Activated CD4-positive, CD25-positive, alpha-beta regulatory T cell treated with anti-CD3 and anti-CD28 coated beads, Interleukin-2, amount 50 U/mL, for 24 hours (primary cell): ENCODE results near the gene TMEM129.
A peak's percentile ranks its signal among the peaks of the same experiment; 100 is the strongest.
"Not testable (repeated sequence)": the region's sequence is repeated elsewhere in the genome, so short reads cannot be mapped to it uniquely, and the experiment has no call there.

Source experiments
- ATAC-seq, 2 donors: fragments of 150-1000 bp; cut with Tn5 transposase; one replicate each; pipeline ENCODE4 v1.10.0; 2021; ENCODE audit warnings: mild to moderate bottlenecking in 1 of 2, moderate library complexity in 1 of 2

Gene TMEM129

DNA sequence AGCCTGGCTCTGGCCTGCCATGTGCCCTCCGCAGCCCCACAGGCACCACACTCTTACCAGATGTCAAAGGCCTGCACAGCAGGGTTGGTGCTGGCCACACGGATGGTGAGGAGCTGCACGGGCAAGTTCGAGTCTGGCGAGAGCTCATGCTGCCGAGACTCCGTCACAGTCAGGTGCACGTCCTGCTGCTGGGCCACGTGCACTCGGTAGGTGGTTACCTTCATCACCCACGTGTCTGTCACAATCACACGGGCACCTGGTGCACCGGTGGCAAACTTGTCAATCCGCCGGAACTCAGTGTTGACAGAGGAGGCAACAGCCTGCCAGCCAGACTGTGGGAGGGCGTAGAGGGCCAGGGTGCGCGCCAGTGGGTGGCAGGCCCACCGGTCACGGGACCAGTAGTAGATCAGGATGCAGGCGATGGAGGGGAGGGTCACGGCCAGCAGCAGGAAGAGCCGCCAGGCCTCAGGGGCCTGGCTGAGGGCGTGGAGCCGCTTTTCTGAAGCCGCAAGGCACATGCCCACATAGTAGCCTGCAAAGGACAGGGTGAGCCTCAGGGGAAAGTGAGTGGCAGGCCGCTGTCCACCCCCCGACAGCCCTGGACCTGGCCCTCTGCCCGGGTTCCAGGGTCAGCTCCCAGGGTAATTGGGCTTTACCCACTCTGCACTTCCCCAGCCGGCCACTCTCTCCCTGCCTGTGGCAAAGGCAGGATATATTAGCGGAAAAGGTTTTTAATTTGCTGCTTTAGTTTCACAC is 2.9 kb downstream of the TMEM129 start:
- no peak for ATAC-seq

DNA sequence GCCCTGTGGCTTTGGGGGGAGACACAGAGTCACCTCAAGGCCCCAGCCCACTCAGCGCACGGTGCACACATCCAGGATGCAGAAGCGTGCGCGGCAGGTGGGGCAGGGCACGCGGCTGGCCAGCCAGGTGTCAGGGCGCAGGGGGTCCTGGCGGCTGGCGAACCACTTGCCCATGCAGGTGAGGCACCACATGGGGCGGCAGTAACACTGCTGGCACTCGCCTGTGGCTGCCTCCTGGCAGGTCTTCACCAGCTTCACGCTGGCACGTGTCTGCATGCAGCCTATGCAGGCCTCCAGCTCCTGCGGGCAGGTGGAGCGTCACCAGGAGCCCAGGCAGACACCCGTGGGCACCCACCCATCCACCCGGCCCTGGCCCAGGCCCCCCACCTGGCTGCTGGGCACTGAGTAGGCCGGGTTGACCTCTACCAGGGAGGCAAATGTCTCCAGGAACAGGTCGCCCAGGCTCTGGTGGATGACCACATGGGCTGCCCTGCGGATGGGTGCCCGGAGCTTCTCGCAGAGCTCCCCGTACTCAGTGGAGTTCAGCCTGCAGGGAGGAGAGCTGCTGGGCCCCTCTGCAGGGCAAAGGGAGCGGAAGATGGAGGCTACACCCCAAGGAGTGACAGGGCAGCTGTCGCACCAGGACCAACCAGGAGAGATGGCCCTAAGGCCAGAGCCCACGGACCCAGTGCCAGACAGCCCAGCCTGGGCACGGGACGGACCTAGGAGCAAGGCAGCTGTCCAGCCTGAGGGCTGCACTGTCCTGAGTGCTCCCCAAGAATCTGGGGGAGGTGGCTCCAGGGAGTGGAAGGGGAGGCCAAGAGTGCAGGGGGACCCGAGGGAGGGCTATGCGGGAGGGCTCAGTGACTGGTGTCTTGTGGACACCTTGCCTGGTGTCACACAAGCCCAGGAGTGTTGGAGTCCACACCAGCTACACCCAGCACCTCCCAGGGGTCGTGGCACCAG is 3.7 kb downstream of the TMEM129 start:
- no peak for ATAC-seq

- no peak for ATAC-seq
Observed at GRCh38 chr4:1716065-1716945, 4.8 kb downstream of the TMEM129 start.

DNA sequence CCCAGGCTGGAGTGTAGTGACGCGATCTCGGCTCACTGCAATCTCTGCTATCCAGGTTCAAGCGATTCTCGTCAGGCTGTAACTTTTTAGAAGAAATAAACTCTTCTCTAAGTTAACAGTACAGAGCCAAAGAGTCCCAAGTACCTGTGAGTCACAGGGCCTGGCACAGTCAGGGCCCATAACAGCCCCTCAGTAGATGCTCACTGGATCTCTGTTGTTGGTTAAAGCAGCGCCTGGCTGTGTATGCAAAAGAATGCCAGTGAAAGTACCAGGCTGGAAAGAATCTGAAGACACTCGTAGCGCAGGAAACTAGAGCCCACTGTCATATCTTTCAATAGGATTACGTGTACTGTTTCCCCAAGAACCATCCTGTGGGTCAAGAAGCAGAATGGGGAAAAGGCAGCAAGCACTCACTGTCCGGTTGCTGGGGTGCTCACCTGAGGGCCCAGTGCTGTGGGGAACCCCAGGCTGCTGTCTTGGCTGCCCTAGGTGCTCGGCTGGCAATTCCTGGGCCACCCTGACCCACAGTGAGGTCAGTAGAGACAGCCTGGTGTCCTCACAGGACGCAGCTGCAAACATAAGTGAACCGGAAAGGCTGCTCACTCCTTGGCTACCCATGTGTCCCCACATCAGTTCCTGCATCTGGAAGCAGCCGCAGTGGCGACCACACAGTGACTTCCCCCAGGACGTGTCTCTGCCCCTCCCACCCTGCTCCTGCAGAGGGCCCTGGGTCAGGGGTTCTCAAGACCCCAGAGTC is 5.9 kb downstream of the TMEM129 start:
- ATAC-seq = no peak

GRCh38 chr4:1714303-1715001 is 6.7 kb downstream of the TMEM129 start:
- ATAC-seq = no peak

DNA sequence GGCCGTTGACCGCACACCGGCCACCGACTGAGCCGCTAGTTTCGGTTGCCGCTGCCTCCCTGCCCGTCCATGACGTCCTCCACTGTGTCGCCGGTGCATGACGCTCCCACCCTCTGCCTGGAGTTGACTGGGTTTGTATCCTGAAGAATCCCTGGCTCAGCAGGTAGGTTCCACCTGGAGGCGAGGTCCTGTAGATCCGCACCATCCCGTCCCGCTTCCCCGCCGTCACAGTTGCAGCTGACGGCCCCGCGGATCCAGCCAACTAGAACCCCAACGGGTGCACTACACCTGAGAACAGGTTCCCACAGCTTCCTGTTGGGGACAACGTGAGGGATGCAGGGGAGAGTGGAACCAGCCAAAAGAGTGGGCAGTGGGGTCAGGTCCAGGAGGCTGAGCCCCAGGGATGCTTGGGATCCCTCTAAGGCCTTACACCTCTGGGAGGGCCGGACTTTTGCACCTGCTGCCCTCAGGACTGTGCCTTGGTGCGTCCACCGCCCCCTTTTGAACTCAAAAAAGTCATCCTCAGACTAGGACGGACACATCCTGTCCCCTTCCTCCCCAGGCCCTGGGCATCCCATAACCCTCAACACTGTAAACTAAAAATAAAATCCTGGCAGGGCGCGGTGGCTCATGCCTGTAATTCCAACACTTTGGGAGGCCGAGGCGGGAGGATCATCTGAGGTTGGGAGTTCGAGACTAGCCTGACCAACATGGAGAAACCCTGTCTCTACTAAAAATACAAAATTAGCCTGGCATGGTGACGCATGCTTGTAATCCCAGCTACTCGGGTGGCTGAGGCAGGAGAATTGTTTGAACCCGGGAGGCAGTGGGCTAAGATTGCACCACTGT is 7.9 kb downstream of the TMEM129 start:
- ATAC-seq = peak; percentile 1 to 2

DNA sequence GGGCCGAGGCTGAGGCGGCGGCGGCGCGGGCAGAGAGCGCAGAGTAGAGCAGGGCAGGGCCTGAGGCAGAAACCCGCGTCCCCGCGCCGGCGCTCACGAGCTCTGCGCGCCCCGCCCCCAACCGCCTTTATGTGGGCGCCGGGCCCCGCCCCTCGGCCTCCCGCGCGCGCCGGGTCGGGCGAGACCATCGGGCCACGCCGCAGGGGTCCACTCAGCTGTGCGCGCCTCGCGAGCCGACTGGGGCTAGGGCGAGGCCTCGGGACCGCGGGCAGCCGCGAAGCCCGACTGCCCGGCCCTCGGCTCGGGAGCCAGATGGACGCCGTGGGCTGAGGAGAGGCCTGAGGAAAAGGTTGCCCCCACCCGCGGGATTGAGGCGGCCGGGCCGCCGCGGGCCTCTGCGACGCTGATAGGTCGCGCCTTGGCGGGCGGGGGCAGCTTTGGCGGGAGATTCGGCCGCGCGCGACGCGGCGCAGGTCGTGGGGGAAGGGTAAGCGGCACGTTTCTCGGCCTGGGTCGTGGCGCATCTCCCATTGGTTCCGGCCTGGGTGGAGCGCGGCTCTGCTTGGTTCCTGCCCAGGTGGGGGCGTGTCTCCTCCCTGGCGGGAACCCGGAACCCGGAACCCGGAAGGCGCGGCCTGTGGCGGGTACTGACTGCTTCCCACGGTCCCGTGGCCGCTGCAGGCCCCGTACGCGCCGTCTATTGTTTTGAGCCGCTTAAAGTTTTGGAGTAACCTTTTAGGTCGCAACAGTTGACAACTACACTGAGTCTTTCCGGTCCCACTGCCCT is 8.7 kb downstream of the TMEM129 start, which contains the start of gene SLBP:
TSS of gene SLBP (minus strand) at position 104 of the 787 bp plus-strand sequence. CDS start 131 bp downstream, outside the sequence.
- peak; percentile 91 to 92 for ATAC-seq

DNA sequence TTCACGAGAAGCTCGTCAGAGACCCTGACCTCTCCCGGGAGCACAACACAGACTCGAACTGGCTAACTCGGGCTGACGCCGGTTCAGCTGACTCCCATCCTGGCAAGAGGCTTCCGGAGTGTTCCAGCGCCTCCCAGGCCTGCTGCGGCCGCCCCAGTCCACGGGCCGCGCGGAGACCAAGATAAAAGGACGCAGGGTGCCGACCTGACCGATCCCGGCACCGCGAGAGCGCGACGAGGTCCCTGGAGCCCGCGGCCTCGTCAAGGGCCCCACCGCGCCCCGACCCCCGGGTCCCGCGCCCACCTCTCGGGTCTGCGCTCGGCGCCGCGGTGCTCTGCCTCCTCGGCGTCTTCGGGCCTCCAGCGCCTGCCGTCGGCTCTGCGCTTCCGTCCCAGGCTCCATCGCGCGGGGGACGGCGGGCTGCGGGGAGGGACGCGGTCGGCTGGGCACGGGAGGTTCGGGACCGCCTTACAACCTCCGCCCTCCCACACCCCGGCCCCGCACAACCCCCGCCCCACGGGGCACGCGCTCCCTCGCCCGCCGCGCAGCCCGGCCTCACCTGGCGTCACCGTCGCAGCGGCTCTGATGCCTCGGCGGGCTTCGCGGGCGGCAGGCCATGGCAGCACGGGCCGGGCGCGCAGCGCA is 9.4 kb downstream of the TMEM129 start:
- ATAC-seq = peak; percentile 21 to 26

DNA sequence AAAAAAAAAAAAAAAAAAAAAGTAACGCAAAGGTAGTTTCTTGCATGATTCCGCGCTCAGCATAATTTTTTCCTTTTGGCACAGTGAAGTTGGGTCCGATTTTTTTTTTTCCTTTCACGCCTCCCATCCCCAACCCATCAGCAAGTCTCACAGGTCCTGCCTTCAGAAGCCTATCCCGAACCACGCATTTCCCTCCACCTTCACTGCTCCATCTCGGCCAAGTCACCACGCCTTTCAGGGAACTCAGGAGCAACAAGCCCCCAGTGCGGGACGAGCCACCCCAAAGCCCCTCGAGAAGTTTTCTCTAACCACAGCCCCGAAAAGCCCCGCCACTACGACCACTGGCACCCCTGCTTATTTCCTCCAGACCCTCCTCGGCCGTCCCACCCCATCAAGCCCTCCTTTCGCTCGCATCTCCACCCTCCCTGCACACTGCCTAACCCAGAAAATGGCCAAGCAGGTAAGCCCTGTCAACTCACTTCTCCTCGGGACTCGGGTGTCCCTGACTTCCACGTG is 10.0 kb downstream of the TMEM129 start:
- ATAC-seq = no peak

DNA sequence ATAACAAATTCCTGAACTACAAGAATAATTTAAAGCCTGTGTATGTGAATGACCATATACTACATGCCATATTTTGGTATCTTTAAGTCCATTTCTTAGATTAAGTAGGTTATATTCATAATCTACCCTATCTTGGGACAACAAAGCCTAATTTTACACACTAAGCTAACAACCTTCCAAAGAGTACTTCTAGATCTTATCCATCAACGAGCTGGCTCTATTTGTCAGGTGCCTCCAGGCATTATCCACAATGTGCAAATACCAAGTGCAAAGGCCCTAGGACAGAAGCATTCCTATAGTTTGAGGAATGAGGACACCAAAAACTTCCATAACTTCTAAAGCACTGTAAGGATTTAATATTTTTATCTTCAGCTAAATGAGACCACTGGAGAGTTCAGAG is 12.5 kb downstream of the TMEM129 start:
- ATAC-seq = no peak

DNA sequence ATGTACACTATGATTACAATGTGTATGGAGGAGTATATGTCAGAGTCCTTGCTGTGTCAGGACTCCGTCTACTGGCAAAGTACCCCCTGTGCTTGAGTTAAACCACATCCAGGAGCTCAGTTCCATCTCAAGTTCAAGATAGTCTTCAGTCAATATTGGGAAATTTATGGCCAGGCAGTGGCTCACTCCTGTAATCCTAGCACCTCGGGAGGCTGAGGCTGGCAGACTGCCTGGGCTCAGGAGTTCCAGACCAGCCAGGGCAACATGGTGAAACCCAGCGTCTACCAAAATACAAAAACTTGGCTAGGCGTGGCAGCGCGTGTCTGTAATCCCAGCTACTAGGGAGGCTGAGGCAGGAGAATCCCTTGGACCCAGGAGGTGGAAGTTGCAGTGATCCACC is 14.8 kb downstream of the TMEM129 start:
- ATAC-seq = no peak

DNA sequence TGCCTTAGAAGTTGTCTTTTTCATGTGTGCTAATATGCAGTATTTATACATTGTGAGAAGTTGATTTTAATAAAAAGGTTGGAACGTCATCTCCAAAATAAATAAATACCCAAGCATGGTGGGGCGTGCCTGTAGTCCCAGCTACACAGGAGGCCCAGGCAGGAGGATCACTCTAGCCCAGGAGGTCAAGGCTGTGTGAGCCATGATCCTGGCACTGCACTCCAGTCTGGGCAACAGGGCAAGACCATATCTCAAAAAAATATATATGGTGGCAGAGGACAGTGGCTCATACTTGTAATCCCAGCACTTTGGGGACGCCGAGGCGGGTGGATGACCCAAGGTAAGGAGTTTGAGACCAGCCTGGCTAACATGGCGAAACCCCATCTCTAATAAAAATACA is 15.4 kb downstream of the TMEM129 start:
- ATAC-seq = no peak

DNA sequence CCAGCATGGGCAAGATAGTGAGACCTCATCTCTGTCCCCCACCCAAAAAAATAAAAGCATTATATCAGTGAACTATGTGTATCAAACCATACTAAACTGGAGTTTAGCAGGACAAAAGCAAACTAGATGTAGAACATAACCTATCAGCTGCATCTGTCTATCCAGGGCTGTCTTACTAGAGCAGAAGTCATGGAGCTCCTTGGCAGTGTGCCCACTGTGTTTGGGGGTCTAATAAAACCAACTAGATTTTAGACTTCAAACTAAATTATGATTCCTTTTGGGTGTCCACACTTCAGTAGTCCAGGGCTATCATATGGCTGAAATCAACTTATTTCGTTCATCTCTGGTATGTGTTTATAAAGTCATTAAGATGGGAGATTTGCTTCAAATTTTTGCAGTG is 17.3 kb downstream of the TMEM129 start:
- no peak for ATAC-seq

DNA sequence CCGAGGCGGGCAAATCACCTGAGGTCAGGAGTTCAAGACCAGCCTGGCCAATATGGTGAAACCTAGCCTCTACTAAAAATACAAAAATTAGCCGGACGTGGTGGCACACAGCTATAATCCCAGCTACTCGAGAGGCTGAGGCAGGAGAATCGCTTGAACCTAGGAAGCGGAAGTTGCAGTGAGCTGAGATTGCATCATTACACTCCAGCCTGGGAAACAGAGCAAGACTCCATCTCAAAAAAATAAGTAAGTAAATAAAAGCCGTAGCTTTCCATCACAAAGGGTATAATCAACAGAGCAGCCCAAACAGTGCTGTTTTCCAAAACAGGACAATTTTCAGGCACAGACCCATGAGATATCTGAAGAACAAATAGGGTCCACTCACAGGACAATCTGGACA is 19.5 kb downstream of the TMEM129 start:
- not testable (repeated sequence) for ATAC-seq

GRCh38 chr4:1695913-1696312 is 25.2 kb downstream of the TMEM129 start:
- ATAC-seq = no peak

DNA sequence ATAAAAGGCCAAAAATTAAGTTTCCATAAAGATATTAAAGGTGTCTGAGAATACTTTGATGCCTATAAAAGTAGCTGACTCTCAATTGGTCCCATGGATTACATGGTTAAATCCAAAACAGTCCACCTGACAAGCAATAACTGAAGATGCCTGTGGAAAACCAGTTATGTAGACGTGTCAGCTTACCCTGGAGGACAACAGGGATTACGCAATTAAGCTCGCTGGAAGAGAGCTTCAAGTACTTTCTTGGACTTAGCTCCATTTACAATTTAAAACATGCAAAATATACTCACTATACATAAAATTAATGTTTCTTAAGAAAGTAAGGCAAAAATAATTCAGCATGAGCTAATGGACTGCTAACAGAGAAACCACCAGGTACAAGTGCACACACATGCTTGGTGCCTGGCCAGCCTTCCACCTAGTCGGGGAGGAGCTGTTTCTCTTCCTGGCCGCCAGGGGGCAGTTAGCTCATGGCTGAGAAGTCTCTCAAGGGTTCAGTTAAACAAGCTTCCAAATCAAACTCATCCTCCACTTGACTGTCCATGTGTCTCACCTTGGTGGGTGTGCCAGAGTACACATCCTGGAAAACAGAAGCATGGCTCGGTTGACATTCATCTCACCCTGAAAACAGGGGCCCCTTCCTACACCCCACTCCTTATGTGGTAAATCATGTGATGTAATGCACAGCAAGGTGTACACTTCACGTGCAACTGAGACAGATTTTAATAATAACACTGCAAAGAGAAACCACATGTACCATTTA is 27.8 kb downstream of the TMEM129 start:
- ATAC-seq = peak; percentile 92 to 93

GRCh38 chr4:1691737-1692373 is 29.3 kb downstream of the TMEM129 start:
- ATAC-seq = no peak
